ENCODE data around the gene RBM24.

RBM24 gene

GRCh38 chr6:17267566-17267965 lies 13.6 kb upstream of the RBM24 start:
- Histone ChIP-seq H3K4me1 (ENCODE audit: insufficient read depth, poor library complexity, severe bottlenecking) (no peaks in the 10 kb centered on the region), H3K27me3 (ENCODE audit: insufficient read depth, poor library complexity, severe bottlenecking) (no peaks in the 10 kb centered on the region), H3K4me3 (ENCODE audit: severe bottlenecking) (no peak overlapping the region), H3K9me3 (ENCODE audit: severe bottlenecking) (no peaks in the 10 kb centered on the region), H3K36me3 (ENCODE audit: low read depth) (no peaks in the 10 kb centered on the region), H3K27ac (ENCODE audit: poor library complexity, severe bottlenecking) (no peak overlapping the region)
- DNase-seq (ENCODE audit: low spot score) = no peak
- TF ChIP-seq CTCF (IDR thresholded peaks at IDR 0.05; ENCODE audit: poor library complexity, severe bottlenecking) = no peak
- ATAC-seq (ENCODE audit: low read depth) = no peak

- Histone ChIP-seq H3K27ac (ENCODE audit: poor library complexity, severe bottlenecking) (no peak overlapping the region), H3K4me1 (ENCODE audit: insufficient read depth, poor library complexity, severe bottlenecking) (no peaks in the 10 kb centered on the region), H3K4me3 (ENCODE audit: severe bottlenecking) (no peak overlapping the region), H3K27me3 (ENCODE audit: insufficient read depth, poor library complexity, severe bottlenecking) (no peaks in the 10 kb centered on the region), H3K36me3 (ENCODE audit: low read depth) (no peaks in the 10 kb centered on the region), H3K9me3 (ENCODE audit: severe bottlenecking) (no peaks in the 10 kb centered on the region)
- ATAC-seq (ENCODE audit: low read depth) = peak; percentile 67; the same call in 2 of the 3 replicates
- DNase-seq (ENCODE audit: low spot score) = no peak
- no peak for TF ChIP-seq CTCF (IDR thresholded peaks at IDR 0.05; ENCODE audit: poor library complexity, severe bottlenecking)
Observed at GRCh38 chr6:17268114-17268513, 13.0 kb upstream of the RBM24 start.

GRCh38 chr6:17269840-17270239 lies 11.3 kb upstream of the RBM24 start:
- H3K27ac ChIP-seq (ENCODE audit: poor library complexity, severe bottlenecking) = no peak overlapping the region
- no peaks in the 10 kb centered on the region for H3K4me1 ChIP-seq (ENCODE audit: insufficient read depth, poor library complexity, severe bottlenecking)
- no peak overlapping the region for H3K4me3 ChIP-seq (ENCODE audit: severe bottlenecking)
- H3K9me3 ChIP-seq (ENCODE audit: severe bottlenecking) = no peaks in the 10 kb centered on the region
- no peaks in the 10 kb centered on the region for H3K27me3 ChIP-seq (ENCODE audit: insufficient read depth, poor library complexity, severe bottlenecking)
- DNase-seq (ENCODE audit: low spot score) (no peak), ATAC-seq (ENCODE audit: low read depth) (no peak)
- H3K36me3 ChIP-seq (ENCODE audit: low read depth) = no peaks in the 10 kb centered on the region
- TF ChIP-seq CTCF (IDR thresholded peaks at IDR 0.05; ENCODE audit: poor library complexity, severe bottlenecking) = no peak

- no peaks in the 10 kb centered on the region for H3K36me3 ChIP-seq (ENCODE audit: low read depth)
- H3K4me1 ChIP-seq (ENCODE audit: insufficient read depth, poor library complexity, severe bottlenecking) = no peaks in the 10 kb centered on the region
- H3K27ac ChIP-seq (ENCODE audit: poor library complexity, severe bottlenecking) = no peak overlapping the region
- H3K4me3 ChIP-seq (ENCODE audit: severe bottlenecking) = no peak overlapping the region
- no peak for ATAC-seq (ENCODE audit: low read depth)
- no peak for TF ChIP-seq CTCF (IDR thresholded peaks at IDR 0.05; ENCODE audit: poor library complexity, severe bottlenecking)
- DNase-seq (ENCODE audit: low spot score) = no peak
- no peaks in the 10 kb centered on the region for H3K9me3 ChIP-seq (ENCODE audit: severe bottlenecking)
- H3K27me3 ChIP-seq (ENCODE audit: insufficient read depth, poor library complexity, severe bottlenecking) = no peaks in the 10 kb centered on the region
Observed at GRCh38 chr6:17271628-17272027, 9.5 kb upstream of the RBM24 start.

GRCh38 chr6:17276766-17277165 lies 4.4 kb upstream of the RBM24 start:
- no peak overlapping the region for H3K4me3 ChIP-seq (ENCODE audit: severe bottlenecking)
- no peaks in the 10 kb centered on the region for H3K9me3 ChIP-seq (ENCODE audit: severe bottlenecking)
- peak overlapping the region; percentile 84 for H3K27ac ChIP-seq (ENCODE audit: poor library complexity, severe bottlenecking)
- no peaks in the 10 kb centered on the region for H3K36me3 ChIP-seq (ENCODE audit: low read depth)
- DNase-seq (ENCODE audit: low spot score) (no peak), ATAC-seq (ENCODE audit: low read depth) (no peak)
- H3K27me3 ChIP-seq (ENCODE audit: insufficient read depth, poor library complexity, severe bottlenecking) = no peaks in the 10 kb centered on the region
- no peak for TF ChIP-seq CTCF (IDR thresholded peaks at IDR 0.05; ENCODE audit: poor library complexity, severe bottlenecking)
- H3K4me1 ChIP-seq (ENCODE audit: insufficient read depth, poor library complexity, severe bottlenecking) = peaks cover 21% of the 10 kb centered on the region
